SK-N-SH treated with all-trans-retinoic acid at 6 μM for 48 hours (cell line): ENCODE measurements around the gene ABCG5.

Experiments
- ATAC-seq: fragments of 200-7000 bp; cut with Tn5 transposase; 3 replicates; pipeline ENCODE4 v1.9.1; 2020; ENCODE audit warnings: mild to moderate bottlenecking, moderate library complexity
- ARNTL ChIP-seq: fragments of 450-650 bp; formaldehyde crosslinking; IDR thresholded peaks from 2 replicates; pipeline ENCODE4 v1.5.0; 2020; ENCODE audit warnings: low read depth, mild to moderate bottlenecking, moderate library complexity, borderline replicate concordance
- BACH2 ChIP-seq: fragments of 250-450 bp; sonication (Bioruptor Pico); IDR thresholded peaks from 2 replicates; pipeline ENCODE4 v1.9.0; 2021; ENCODE audit warnings: mild to moderate bottlenecking, borderline replicate concordance
- CSDC2 ChIP-seq: fragments of 250-450 bp; sonication (Bioruptor Pico); IDR thresholded peaks from 2 replicates; pipeline ENCODE4 v1.5.0; 2020; ENCODE audit warnings: mild to moderate bottlenecking, moderate library complexity
- ISL1 ChIP-seq: fragments of 250-450 bp; sonication (Bioruptor Pico); IDR thresholded peaks from 2 replicates; pipeline ENCODE4 v2.1.2; 2022; ENCODE audit warnings: mild to moderate bottlenecking, moderate library complexity
- RARB ChIP-seq: fragments of 250-450 bp; sonication (Bioruptor Pico); IDR thresholded peaks from 2 replicates; pipeline ENCODE4 v1.8.0; 2021; ENCODE audit warnings: mild to moderate bottlenecking, moderate library complexity
- SNAI2 ChIP-seq: fragments of 250-450 bp; sonication (Bioruptor Pico); IDR thresholded peaks from 2 replicates; pipeline ENCODE4 v1.5.0; 2020; ENCODE audit warnings: mild to moderate bottlenecking, moderate library complexity
- TCF4 ChIP-seq: fragments of 250-450 bp; sonication (Bioruptor Pico); IDR thresholded peaks from 2 replicates; pipeline ENCODE4 v1.8.0; 2021; ENCODE audit warnings: mild to moderate bottlenecking, moderate library complexity, borderline replicate concordance
- ZC3H10 ChIP-seq: fragments of 250-450 bp; sonication (Bioruptor Pico); IDR thresholded peaks from 2 replicates; pipeline ENCODE4 v1.5.1; 2021; ENCODE audit warnings: mild to moderate bottlenecking, moderate library complexity
- ZFP3 ChIP-seq: fragments of 250-450 bp; sonication (Bioruptor Pico); IDR thresholded peaks from 2 replicates; pipeline ENCODE4 v1.5.0; 2020; ENCODE audit warnings: mild to moderate bottlenecking, moderate library complexity
- ZFP30 ChIP-seq: fragments of 450-650 bp; formaldehyde crosslinking; IDR thresholded peaks from 2 replicates; pipeline ENCODE4 v1.5.0; 2022; ENCODE audit warnings: mild to moderate bottlenecking, moderate library complexity
- ZNF565 ChIP-seq: fragments of 450-650 bp; formaldehyde crosslinking; conservative IDR thresholded peaks from 2 replicates; pipeline ENCODE4 v1.5.0; 2020; ENCODE audit warnings: low read depth, mild to moderate bottlenecking, moderate library complexity
- ZNF70 ChIP-seq: fragments of 450-650 bp; formaldehyde crosslinking; IDR thresholded peaks from 2 replicates; pipeline ENCODE4 v1.5.0; 2020; ENCODE audit warnings: mild to moderate bottlenecking, moderate library complexity
- TF ChIP-seq, protein P1 (sequence below): fragments of 250-450 bp; sonication (Bioruptor Pico); IDR thresholded peaks from 2 replicates; pipeline ENCODE4 v1.5.0; 2020; ENCODE audit warnings: mild to moderate bottlenecking, moderate library complexity
- TF ChIP-seq, protein P2 (sequence below): fragments of 250-450 bp; sonication (Bioruptor Pico); IDR thresholded peaks from 2 replicates; pipeline ENCODE4 v1.5.1; 2020; ENCODE audit warnings: low read depth, mild to moderate bottlenecking, moderate library complexity
- TF ChIP-seq, protein P3 (sequence below): fragments of 250-450 bp; sonication (Bioruptor Pico); IDR thresholded peaks from 2 replicates; pipeline ENCODE4 v1.8.0; 2021; ENCODE audit warnings: low read depth, mild to moderate bottlenecking, moderate library complexity, borderline replicate concordance
- TF ChIP-seq, protein P4 (sequence below): fragments of 250-450 bp; sonication (Bioruptor Pico); IDR thresholded peaks from 2 replicates; pipeline ENCODE4 v1.8.0; 2020; ENCODE audit warnings: mild to moderate bottlenecking, moderate library complexity, borderline replicate concordance

ABCG5 gene

DNA sequence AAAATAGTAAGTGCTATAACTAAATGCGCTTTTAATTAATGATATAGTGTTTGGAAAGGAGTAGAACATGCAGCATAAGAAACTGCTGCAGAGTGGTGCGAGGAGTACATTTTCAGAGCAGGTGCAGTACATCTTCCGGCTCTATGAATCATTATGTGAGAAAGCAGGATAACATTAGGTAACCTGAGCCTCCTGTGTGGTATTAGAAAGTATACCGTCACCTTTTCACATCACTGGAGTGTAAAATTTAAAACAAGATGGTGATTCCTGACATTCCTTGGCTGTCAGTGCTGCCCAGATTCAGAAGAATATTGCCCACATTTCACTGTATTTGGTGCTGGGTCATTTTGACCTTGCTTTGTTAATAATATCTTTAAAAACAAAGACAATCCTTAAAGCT, 72.6 kb downstream of the ABCG5 start (continued):
- TF ChIP-seq, protein P1, sequence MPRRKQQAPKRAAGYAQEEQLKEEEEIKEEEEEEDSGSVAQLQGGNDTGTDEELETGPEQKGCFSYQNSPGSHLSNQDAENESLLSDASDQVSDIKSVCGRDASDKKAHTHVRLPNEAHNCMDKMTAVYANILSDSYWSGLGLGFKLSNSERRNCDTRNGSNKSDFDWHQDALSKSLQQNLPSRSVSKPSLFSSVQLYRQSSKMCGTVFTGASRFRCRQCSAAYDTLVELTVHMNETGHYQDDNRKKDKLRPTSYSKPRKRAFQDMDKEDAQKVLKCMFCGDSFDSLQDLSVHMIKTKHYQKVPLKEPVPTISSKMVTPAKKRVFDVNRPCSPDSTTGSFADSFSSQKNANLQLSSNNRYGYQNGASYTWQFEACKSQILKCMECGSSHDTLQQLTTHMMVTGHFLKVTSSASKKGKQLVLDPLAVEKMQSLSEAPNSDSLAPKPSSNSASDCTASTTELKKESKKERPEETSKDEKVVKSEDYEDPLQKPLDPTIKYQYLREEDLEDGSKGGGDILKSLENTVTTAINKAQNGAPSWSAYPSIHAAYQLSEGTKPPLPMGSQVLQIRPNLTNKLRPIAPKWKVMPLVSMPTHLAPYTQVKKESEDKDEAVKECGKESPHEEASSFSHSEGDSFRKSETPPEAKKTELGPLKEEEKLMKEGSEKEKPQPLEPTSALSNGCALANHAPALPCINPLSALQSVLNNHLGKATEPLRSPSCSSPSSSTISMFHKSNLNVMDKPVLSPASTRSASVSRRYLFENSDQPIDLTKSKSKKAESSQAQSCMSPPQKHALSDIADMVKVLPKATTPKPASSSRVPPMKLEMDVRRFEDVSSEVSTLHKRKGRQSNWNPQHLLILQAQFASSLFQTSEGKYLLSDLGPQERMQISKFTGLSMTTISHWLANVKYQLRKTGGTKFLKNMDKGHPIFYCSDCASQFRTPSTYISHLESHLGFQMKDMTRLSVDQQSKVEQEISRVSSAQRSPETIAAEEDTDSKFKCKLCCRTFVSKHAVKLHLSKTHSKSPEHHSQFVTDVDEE (CRISPR knock-in tag), result no peak
- TF ChIP-seq SNAI2 (CRISPR knock-in tag) (no peak), ZFP3 (CRISPR knock-in tag) (no peak), RARB (CRISPR knock-in tag) (no peak), ZNF565 (CRISPR knock-in tag) (no peak), CSDC2 (no peak), ISL1 (CRISPR knock-in tag) (no peak)

DNA sequence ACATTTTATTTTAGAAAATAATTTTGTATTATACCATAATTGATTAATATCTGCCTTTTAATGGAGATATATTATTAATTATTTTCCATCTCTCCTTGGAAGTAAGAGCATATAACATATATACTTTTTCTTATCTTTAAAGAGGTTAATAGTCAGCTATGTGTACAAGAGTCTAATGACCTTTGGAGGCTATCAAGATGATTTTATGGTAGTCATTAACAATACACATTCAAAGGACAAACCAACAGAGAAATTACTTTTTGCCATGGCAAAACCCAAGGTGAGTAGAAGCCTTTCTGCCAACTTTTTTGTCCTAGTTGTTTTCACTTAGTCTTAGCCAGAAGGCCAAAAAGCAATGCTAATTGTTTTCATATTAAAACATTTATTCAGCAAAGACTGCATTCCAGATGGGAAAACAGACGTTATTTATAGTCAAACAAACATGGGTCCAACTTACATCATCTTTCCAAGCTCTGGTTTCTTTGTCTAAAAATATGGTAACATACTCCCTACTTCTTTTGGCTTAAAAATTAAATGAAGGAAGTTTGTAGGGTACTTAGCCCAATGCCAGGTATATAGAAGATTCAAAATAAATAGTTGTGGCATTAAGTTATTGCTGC, 74.4 kb downstream of the ABCG5 start:
- TF ChIP-seq ARNTL (CRISPR knock-in tag) (no peak), ZFP30 (CRISPR knock-in tag) (0 out of 2 replicates have a peak, but pooled peaks have one; percentile 27), TCF4 (CRISPR knock-in tag) (peak; percentile 70), ISL1 (CRISPR knock-in tag) (peak; percentile 30), ZNF70 (CRISPR knock-in tag) (no peak), BACH2 (no peak), ZC3H10 (no peak)
- TF ChIP-seq, protein P2, sequence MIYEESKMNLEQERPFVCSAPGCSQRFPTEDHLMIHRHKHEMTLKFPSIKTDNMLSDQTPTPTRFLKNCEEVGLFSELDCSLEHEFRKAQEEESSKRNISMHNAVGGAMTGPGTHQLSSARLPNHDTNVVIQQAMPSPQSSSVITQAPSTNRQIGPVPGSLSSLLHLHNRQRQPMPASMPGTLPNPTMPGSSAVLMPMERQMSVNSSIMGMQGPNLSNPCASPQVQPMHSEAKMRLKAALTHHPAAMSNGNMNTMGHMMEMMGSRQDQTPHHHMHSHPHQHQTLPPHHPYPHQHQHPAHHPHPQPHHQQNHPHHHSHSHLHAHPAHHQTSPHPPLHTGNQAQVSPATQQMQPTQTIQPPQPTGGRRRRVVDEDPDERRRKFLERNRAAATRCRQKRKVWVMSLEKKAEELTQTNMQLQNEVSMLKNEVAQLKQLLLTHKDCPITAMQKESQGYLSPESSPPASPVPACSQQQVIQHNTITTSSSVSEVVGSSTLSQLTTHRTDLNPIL (CRISPR knock-in tag), result peak; percentile 74; the same call in 1 of the 2 replicates
- TF ChIP-seq, protein P3, sequence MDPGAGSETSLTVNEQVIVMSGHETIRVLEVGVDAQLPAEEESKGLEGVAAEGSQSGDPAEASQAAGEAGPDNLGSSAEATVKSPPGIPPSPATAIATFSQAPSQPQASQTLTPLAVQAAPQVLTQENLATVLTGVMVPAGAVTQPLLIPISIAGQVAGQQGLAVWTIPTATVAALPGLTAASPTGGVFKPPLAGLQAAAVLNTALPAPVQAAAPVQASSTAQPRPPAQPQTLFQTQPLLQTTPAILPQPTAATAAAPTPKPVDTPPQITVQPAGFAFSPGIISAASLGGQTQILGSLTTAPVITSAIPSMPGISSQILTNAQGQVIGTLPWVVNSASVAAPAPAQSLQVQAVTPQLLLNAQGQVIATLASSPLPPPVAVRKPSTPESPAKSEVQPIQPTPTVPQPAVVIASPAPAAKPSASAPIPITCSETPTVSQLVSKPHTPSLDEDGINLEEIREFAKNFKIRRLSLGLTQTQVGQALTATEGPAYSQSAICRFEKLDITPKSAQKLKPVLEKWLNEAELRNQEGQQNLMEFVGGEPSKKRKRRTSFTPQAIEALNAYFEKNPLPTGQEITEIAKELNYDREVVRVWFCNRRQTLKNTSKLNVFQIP (CRISPR knock-in tag), result no peak
- TF ChIP-seq, protein P1 (CRISPR knock-in tag), result no peak
- peak; percentile 59 for ATAC-seq

DNA sequence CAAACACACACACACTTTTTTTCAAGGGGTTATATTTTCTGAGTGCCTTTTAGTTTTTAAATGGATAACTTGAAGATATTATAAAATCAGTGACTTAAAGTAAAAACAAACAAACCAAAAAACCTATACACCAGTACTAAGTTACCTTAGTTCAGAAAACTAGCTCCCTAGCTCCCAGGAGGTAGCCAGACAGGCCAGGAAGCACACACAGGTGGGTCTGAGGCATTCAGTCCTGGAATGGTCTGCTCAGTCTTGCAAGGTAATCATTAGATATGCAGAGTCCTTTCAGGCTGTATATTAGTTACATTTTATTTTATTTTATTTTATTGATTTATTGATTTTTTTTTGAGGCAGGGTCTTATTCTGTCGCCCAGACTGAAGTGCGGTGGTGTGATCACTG, 75.5 kb downstream of the ABCG5 start:
- ATAC-seq, result no peak
- TF ChIP-seq, protein P4, sequence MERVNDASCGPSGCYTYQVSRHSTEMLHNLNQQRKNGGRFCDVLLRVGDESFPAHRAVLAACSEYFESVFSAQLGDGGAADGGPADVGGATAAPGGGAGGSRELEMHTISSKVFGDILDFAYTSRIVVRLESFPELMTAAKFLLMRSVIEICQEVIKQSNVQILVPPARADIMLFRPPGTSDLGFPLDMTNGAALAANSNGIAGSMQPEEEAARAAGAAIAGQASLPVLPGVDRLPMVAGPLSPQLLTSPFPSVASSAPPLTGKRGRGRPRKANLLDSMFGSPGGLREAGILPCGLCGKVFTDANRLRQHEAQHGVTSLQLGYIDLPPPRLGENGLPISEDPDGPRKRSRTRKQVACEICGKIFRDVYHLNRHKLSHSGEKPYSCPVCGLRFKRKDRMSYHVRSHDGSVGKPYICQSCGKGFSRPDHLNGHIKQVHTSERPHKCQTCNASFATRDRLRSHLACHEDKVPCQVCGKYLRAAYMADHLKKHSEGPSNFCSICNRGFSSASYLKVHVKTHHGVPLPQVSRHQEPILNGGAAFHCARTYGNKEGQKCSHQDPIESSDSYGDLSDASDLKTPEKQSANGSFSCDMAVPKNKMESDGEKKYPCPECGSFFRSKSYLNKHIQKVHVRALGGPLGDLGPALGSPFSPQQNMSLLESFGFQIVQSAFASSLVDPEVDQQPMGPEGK (CRISPR knock-in tag), result no peak
